ENCODE data around the gene LPAR1.
"Not testable (repeated sequence)": the region's sequence is repeated elsewhere in the genome, so short reads cannot be mapped to it uniquely, and the experiment has no call there.

The LPAR1 gene, protein sequence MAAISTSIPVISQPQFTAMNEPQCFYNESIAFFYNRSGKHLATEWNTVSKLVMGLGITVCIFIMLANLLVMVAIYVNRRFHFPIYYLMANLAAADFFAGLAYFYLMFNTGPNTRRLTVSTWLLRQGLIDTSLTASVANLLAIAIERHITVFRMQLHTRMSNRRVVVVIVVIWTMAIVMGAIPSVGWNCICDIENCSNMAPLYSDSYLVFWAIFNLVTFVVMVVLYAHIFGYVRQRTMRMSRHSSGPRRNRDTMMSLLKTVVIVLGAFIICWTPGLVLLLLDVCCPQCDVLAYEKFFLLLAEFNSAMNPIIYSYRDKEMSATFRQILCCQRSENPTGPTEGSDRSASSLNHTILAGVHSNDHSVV

GRCh38 chr9:111038331-111039230, at the start of gene LPAR1:
LPAR1 (minus strand) TSS chr9:111038470; CDS start chr9:110972117, 66,353 bp downstream.
- DNase-seq (ENCODE audit: low read depth): peak; percentile 75

DNA sequence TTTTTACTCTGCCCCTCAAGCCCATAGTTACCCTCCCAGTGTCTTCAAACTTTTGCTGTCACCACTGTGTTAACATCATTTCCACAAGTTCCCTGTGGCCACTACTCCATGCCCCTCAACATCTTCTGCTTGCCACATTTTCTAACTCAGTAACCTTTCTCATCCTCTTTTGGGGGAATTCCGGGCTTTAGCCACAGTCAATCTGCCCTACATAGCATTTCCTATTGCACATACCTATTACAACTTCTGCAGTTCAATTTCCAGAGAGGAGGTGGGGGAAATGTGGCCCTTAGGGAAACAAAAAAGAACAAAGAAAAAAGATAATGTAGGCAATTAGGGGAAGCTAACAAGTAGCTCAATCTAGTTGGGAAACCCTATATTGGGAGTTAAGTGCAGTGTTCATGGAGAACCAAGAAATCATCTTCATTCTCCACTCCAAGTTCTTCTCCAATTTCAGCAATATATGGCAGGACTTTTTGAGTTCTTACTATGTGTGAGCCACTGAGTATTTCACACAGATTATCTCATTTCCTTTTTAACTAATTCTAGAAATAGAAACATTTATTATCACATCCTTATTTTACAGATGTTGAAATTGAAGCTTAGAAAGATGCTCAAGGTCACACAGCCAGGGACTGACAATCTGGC, 40.2 kb upstream of the LPAR1 start:
- DNase-seq (ENCODE audit: low read depth): peak; percentile 16

GRCh38 chr9:111076519-111076918, 38.2 kb upstream of the LPAR1 start:
- no peak for DNase-seq (ENCODE audit: low read depth)

DNA sequence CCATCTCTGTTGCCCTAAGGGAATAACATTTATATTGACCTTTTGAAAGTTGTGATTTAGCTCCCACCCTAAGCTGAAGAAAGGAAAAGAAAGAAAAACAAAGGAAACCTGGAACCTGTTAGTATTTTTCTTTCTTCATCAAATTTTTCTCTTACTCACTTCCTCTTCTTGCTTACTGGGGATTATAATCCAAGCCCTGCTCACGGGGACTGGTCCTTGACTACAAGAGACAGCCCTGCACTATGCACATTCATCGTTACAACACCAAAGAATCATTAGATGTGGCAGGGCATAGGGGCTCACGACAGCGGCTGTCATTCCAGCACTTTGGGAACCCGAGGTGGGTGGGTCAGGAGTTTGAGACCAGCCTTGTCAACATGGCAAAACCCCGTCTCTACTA, 37.8 kb upstream of the LPAR1 start:
- DNase-seq (ENCODE audit: low read depth): no peak

DNA sequence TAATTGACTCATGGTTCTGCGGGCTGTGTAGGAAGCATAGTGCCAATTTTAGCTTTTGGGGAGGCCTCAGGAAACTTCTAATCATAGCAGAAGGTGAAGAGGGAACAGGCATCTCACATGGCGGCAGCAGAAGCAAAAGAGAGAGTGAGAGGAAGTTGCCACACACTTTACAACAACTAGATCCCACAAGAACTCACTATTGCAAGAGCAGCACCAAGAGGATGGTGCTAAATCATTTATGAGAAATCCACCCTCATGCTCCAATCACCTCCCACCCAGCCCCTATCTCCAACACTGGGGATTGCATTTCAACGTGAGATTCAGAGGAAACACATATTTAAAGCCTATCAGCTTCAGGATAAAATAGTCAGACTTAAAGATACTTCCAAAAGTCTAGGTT, 36.1 kb upstream of the LPAR1 start:
- DNase-seq (ENCODE audit: low read depth): no peak

- DNase-seq (ENCODE audit: low read depth): no peak
These were observed 30.9 kb upstream of the LPAR1 start for GRCh38 chr9:111069183-111069582.

GRCh38 chr9:111068771-111069170, 30.5 kb upstream of the LPAR1 start:
- DNase-seq (ENCODE audit: low read depth): peak; percentile 42

DNA sequence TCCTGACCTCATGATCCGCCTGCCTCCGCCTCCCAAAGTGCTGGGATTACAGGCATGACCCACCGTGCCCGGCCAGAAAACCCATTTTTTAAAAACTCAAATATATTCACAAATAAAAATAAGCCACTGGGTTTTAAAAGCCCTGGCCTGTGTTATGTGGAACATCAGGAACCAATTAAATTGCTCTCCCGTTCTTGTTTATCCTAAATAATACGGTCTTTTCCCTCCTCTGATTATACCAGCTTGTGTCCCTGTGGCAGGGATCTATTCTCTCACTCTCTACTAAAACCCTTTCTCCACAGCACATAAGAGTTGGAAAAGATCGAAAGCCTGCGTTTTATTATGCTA, 30.1 kb upstream of the LPAR1 start:
- DNase-seq (ENCODE audit: low read depth): peak; percentile 34

DNA sequence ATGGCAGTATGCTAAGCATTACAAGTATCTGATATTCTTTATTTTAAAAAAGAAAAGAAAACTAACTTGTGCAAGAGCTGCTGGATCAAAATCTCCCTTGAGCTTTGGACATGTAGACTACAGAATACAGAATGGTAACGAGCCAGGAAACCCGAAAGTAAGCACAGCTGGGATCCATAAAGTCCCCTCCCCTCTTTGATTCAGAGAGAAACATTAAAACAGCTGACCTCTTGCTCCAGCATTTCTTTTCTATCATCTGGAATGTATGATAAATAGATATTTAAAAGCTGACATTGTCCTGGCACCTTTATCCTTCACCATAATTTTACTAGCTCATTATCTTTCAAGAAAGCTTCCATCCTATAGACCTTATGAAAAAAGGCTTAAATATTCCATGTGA, 28.2 kb upstream of the LPAR1 start:
- DNase-seq (ENCODE audit: low read depth): peak; percentile 42

- DNase-seq (ENCODE audit: low read depth): no peak
These were observed 27.1 kb upstream of the LPAR1 start for GRCh38 chr9:111065414-111065813.

DNA sequence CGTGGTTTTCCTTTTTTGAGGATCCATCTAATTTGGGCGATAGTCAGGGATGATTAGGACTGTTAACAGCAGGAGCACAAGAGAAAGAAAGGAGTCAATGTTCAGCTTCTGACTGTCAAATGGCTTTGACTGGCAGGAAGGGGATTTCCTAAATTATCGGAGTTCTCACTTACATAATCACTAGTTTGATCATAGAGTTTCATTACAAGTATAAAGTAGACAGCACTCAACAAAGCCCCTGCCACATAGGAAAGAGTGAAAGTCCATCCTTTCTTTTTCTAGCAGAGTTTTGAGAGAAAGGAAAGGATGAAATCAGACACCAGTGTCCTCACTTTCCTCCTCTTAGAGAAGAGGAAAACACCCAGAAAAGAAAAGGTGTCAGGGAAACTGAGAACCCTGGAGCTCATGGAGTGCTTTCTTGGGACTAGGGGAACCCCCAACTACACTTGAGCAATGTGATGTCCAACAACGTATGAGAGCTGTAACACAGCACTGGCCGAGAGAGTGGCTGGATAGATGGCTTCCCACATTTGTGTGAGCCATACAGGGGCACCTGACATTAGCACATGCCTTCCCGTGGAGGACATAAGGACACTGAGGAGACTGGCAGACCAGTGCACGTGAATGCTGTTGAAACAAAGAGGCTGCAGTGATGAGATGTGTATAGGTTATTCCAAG, 26.0 kb upstream of the LPAR1 start:
- no peak for DNase-seq (ENCODE audit: low read depth)

GRCh38 chr9:111063332-111063731, 25.1 kb upstream of the LPAR1 start:
- no peak for DNase-seq (ENCODE audit: low read depth)

GRCh38 chr9:111058166-111058565, 19.9 kb upstream of the LPAR1 start:
- DNase-seq (ENCODE audit: low read depth): no peak

DNA sequence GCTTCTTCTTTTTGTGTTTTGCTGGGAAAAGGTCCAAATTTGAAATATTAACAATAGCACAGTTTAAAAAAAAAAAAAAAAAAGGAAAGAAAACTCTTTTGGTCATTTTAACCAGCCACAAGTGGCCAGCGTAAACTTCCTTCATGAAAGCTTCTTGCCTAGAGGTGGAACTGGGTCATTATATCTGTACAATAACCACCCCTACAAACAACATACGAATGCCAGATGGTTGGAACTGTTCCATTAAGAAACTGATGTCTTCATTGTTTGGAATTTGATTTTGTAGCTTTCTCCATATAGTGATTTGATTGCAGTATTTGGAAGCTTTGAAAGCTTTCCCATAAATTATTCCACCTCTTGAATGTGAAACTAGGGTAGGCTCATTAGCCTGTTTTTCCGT, 18.3 kb upstream of the LPAR1 start:
- peak; percentile 69 for DNase-seq (ENCODE audit: low read depth)

DNA sequence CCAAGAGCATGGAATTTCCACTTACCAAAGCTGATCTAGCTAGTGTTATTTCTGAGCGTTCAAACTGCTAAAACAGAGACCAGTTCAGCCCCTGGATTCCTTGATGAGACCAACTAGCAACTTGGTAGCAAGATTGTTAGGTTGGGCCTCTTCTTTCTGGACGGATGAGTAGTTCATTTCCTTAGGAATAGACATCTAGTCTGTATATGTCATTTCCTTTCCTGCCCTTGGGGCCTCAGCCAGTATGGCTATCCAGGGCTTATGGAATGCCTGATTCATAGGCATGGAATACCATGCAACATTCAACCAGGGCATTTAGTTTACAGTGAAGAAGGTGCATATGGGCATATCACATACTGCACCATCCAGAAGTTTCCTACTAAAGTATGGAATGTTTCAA, 14.5 kb upstream of the LPAR1 start:
- peak; percentile 85 for DNase-seq (ENCODE audit: low read depth)

DNA sequence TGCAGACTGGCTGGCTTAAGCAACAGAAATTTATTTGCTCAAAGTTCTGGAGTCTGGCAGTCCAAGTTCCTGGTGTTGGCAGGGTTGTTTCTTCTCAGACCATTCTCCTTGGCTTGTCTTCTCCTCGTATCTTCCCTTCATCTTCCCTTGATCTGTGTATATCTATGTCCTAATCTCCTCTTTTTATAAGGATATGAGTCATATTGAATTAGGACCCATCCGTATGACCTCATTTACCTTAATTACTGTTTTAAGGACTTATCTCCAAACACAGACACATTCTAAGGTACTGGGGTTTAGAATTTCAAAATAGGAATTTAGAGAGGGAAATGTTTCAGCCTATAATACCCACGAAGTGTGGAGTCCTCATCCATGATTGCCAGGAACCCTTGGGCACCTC, 13.1 kb upstream of the LPAR1 start:
- no peak for DNase-seq (ENCODE audit: low read depth)

- DNase-seq (ENCODE audit: low read depth): peak; percentile 45
These were observed 12.5 kb upstream of the LPAR1 start for GRCh38 chr9:111050819-111051218.

- not testable (repeated sequence) for DNase-seq (ENCODE audit: low read depth)
These were observed 9.0 kb upstream of the LPAR1 start for GRCh38 chr9:111047287-111047686.

DNA sequence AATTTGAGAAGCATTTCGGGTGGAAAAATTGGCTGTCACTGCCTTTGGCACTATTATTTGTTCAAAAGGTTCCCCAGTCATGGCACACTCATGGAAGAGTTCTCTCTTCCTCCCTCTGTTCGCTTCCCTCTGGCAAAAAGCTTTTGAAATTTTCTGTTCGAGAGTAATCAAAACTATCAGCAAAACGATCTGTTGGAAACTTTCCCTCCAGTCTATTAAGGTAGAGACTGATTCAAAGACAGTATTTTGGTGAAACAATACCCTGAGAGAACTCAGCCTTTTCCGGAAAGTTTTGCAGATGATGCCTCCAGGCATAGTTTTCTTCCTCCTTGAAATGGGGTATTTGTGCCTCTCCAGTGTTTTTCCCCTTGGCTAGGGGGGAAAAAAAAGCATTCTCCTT, 3.6 kb upstream of the LPAR1 start:
- DNase-seq (ENCODE audit: low read depth): no peak

DNA sequence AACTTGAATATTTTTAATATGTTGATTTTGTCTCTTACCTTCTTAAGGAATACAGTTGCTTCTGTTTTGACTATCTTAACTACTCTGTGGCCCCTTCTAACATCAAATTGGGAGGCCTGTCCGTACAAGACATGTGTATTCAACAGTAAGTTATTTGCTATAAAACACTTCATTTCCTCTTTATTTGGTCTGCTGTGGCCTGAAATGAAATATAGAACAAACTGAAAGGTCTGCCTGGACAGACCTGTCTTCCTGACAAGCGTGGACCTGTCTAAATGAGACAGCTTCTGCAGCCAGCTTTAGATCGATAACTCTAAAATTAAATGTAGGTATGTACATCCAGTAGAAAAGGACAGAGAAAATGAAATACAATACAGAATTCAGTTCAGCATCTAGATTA, 2.2 kb upstream of the LPAR1 start:
- no peak for DNase-seq (ENCODE audit: low read depth)

- DNase-seq (ENCODE audit: low read depth): no peak
These were observed 1.1 kb upstream of the LPAR1 start for GRCh38 chr9:111039231-111039906.

Data from EH (cell line).